H9 (cell line): ENCODE measurements around the gene ATP5PO. TPM values are rescaled to one million over a fixed set of nuclear protein-coding genes. Genes with fewer than 3 reads are reported as not detected.

Experiments
- DNase-seq: peaks from one replicate; pipeline ENCODE4 v3.0.0-alpha.2; 2017
- H2AFZ ChIP-seq: one replicate; pipeline ENCODE4 v1.6.1; 2013; ENCODE audit warnings: mild to moderate bottlenecking, low read length, control low read depth, moderate library complexity
- H2AK5ac ChIP-seq: 2 replicates; pipeline ENCODE4 v1.6.1; 2013; ENCODE audit warnings: low read length, control low read depth, mixed read lengths; ENCODE audit not compliant: insufficient read length
- H2BK120ac ChIP-seq: one replicate; pipeline ENCODE4 v1.6.1; 2013; ENCODE audit warnings: low read depth, mild to moderate bottlenecking, low read length, control low read depth, inconsistent platforms; ENCODE audit not compliant: poor library complexity, severe bottlenecking
- H2BK12ac ChIP-seq: 2 replicates; pipeline ENCODE4 v1.6.1; 2013; ENCODE audit warnings: low read length, control low read depth, mixed read lengths, low read depth; ENCODE audit not compliant: insufficient read length
- H2BK15ac ChIP-seq: 2 replicates; pipeline ENCODE4 v1.6.1; 2013; ENCODE audit warnings: low read depth, low read length, control low read depth
- H2BK20ac ChIP-seq: one replicate; pipeline ENCODE4 v1.6.1; 2013; ENCODE audit warnings: low read depth, mild to moderate bottlenecking, low read length, control low read depth, inconsistent platforms; ENCODE audit not compliant: poor library complexity, severe bottlenecking
- H2BK5ac ChIP-seq: 2 replicates; pipeline ENCODE4 v1.6.1; 2013; ENCODE audit warnings: low read length, control low read depth, mixed read lengths; ENCODE audit not compliant: insufficient read length
- H3K14ac ChIP-seq: 2 replicates; pipeline ENCODE4 v1.6.1; 2013; ENCODE audit warnings: low read length, control low read depth; ENCODE audit not compliant: insufficient read depth
- H3K18ac ChIP-seq: 2 replicates; pipeline ENCODE4 v1.6.1; 2013; ENCODE audit warnings: low read depth, mild to moderate bottlenecking, mixed read lengths, low read length, control low read depth; ENCODE audit not compliant: insufficient read length
- H3K23ac ChIP-seq: 2 replicates; pipeline ENCODE4 v1.6.1; 2013; ENCODE audit warnings: low read length, control low read depth, mixed read lengths, low read depth; ENCODE audit not compliant: insufficient read length
- H3K23me2 ChIP-seq: 2 replicates; pipeline ENCODE4 v1.6.1; 2013; ENCODE audit warnings: low read depth, mild to moderate bottlenecking, mixed read lengths, low read length, control low read depth; ENCODE audit not compliant: insufficient read length, poor library complexity, severe bottlenecking
- H3K27ac ChIP-seq: 2 replicates; pipeline ENCODE4 v1.5.1; 2013; ENCODE audit warnings: low read length, control low read depth, mixed read lengths, low read depth; ENCODE audit not compliant: insufficient read length
- H3K27me3 ChIP-seq: 2 replicates; pipeline ENCODE4 v1.6.1; 2013; ENCODE audit warnings: low read length, control low read depth, inconsistent platforms; ENCODE audit not compliant: insufficient read depth
- H3K4ac ChIP-seq: 2 replicates; pipeline ENCODE4 v1.6.1; 2013; ENCODE audit warnings: low read depth, mild to moderate bottlenecking, control low read depth, inconsistent platforms, low read length, moderate library complexity
- H3K4me1 ChIP-seq: 2 replicates; pipeline ENCODE4 v1.6.1; 2013; ENCODE audit warnings: low read length, control low read depth, inconsistent platforms; ENCODE audit not compliant: insufficient read depth
- H3K4me2 ChIP-seq: 2 replicates; pipeline ENCODE4 v1.6.1; 2013; ENCODE audit warnings: low read length, control low read depth, mixed read lengths; ENCODE audit not compliant: insufficient read length, insufficient read depth
- H3K56ac ChIP-seq: 2 replicates; pipeline ENCODE4 v1.6.1; 2013; ENCODE audit warnings: low read depth, mild to moderate bottlenecking, mixed read lengths, low read length, control low read depth; ENCODE audit not compliant: insufficient read length
- H3K79me1 ChIP-seq: 2 replicates; pipeline ENCODE4 v1.6.1; 2013; ENCODE audit warnings: low read depth, mild to moderate bottlenecking, moderate library complexity, low read length, control low read depth, inconsistent platforms; ENCODE audit not compliant: insufficient read depth, poor library complexity, severe bottlenecking
- H3K79me2 ChIP-seq: 2 replicates; pipeline ENCODE4 v1.6.1; 2013; ENCODE audit warnings: low read length, control low read depth, inconsistent platforms; ENCODE audit not compliant: insufficient read depth
- H3K9ac ChIP-seq: 2 replicates; pipeline ENCODE4 v1.6.1; 2013; ENCODE audit warnings: low read length, control low read depth, mixed read lengths; ENCODE audit not compliant: insufficient read length; ENCODE audit errors: extremely low read depth
- H3K9me3 ChIP-seq: one replicate; pipeline ENCODE4 v1.6.1; 2013; ENCODE audit warnings: low read depth, low read length, inconsistent platforms; ENCODE audit not compliant: control insufficient read depth
- H3T11ph ChIP-seq: one replicate; pipeline ENCODE4 v1.6.1; 2013; ENCODE audit warnings: mild to moderate bottlenecking, low read length, control low read depth, inconsistent platforms
- H4K20me1 ChIP-seq: one replicate; pipeline ENCODE4 v1.6.1; 2013; ENCODE audit not compliant: control insufficient read depth, insufficient read length, insufficient read depth
- H4K5ac ChIP-seq: 2 replicates; pipeline ENCODE4 v1.6.1; 2013; ENCODE audit warnings: low read depth, mild to moderate bottlenecking, mixed read lengths, low read length, control low read depth; ENCODE audit not compliant: insufficient read length
- H4K8ac ChIP-seq: replicated peaks from 2 replicates; pipeline ENCODE4 v1.6.1; 2013; ENCODE audit warnings: low read length, control low read depth, mixed read lengths, low read depth; ENCODE audit not compliant: insufficient read length
- H4K91ac ChIP-seq: 2 replicates; pipeline ENCODE4 v1.6.1; 2013; ENCODE audit warnings: low read depth, mild to moderate bottlenecking, moderate library complexity, mixed read lengths, low read length, control low read depth; ENCODE audit not compliant: insufficient read length
- H3K27ac Mint-ChIP-seq, 3 experiments: 2 replicates in 2 of 3; 3 replicates in 1 of 3; pipeline ENCODE4 v1.8.0; 2020 to 2021; ENCODE audit warnings: mixed read lengths in 3 of 3, mild to moderate bottlenecking in 1 of 3, moderate library complexity in 1 of 3
- H3K27me3 Mint-ChIP-seq: 2 replicates; pipeline ENCODE4 v1.8.0; 2021; ENCODE audit warnings: low read depth, mild to moderate bottlenecking, moderate library complexity, mixed read lengths
- H3K36me3 Mint-ChIP-seq, 3 experiments: 2 replicates in 2 of 3; 3 replicates in 1 of 3; pipeline ENCODE4 v1.8.0; 2020 to 2021; ENCODE audit warnings: low read depth in 3 of 3, mixed read lengths in 3 of 3; ENCODE audit not compliant: insufficient read depth in 1 of 3
- H3K4me1 Mint-ChIP-seq, 2 experiments: 2 replicates each; pipeline ENCODE4 v1.8.0; 2020; ENCODE audit warnings: mixed read lengths in 2 of 2
- H3K4me3 Mint-ChIP-seq, 2 experiments: 2 replicates in 1 of 2; 3 replicates in 1 of 2; pipeline ENCODE4 v1.8.0; 2020 to 2021; ENCODE audit warnings: mild to moderate bottlenecking in 2 of 2, mixed read lengths in 2 of 2, moderate library complexity in 1 of 2
- H3K9me3 Mint-ChIP-seq, 2 experiments: 2 replicates in 1 of 2; 3 replicates in 1 of 2; pipeline ENCODE4 v1.8.0; 2020; ENCODE audit warnings: mild to moderate bottlenecking in 2 of 2, mixed read lengths in 2 of 2, moderate library complexity in 1 of 2
- CTCF ChIP-seq: fragments of 200-600 bp; sonication (generic); conservative IDR thresholded peaks from 3 replicates; pipeline ENCODE4 v1.8.0; 2021; ENCODE audit warnings: antibody characterized with exemption, mild to moderate bottlenecking
- WGBS: extraction: QIAGEN DNeasy Blood & Tissue Kit; methylation state at CpG from one replicate; pipeline ENCODE4 v1.1.7; 2013; ENCODE audit warnings: missing lambda C conversion rate, low lambda C conversion rate, mixed read lengths; ENCODE audit not compliant: insufficient read length; ENCODE audit errors: extremely low coverage; 5-methylcytosine and 5-hydroxymethylcytosine counted together
- total RNA-seq: library from RNA; stranded (reverse); gene quantifications from 2 replicates; pipeline ENCODE4 v1.2.1, GENCODE V29; 2021

Gene ATP5PO
- total RNA-seq, 1 experiment from 2014 or later: 275 TPM

- Histone ChIP-seq H3K79me1 (no peaks in the 10 kb centered on the region), H3K9me3 (no peaks in the 10 kb centered on the region), H4K91ac (no peak overlapping the region), H2AFZ (no peak overlapping the region), H3K56ac (no peak overlapping the region), H3K14ac (no peak overlapping the region), H4K20me1 (no peaks in the 10 kb centered on the region), H3T11ph (no peak overlapping the region), H2BK5ac (no peak overlapping the region), H2BK120ac (no peak overlapping the region), H2BK15ac (no peak overlapping the region), H2BK20ac (no peak overlapping the region), H4K8ac (no peak overlapping the region), H3K23me2 (no peaks in the 10 kb centered on the region), H2AK5ac (no peak overlapping the region), H3K4me2 (no peak overlapping the region), H3K4ac (no peak overlapping the region), H3K4me1 (no peaks in the 10 kb centered on the region), H3K79me2 (no peaks in the 10 kb centered on the region), H4K5ac (no peak overlapping the region), H3K23ac (no peak overlapping the region), H2BK12ac (no peak overlapping the region), H3K9ac (no peak overlapping the region), H3K27me3 (no peaks in the 10 kb centered on the region), H3K27ac (no peak overlapping the region), H3K18ac (no peak overlapping the region)
- no peaks in the 10 kb centered on the region for H3K9me3 Mint-ChIP-seq
- peak; percentile 88 for DNase-seq
- peak overlapping the region in 1 of 3 experiments; percentile 74; a peak in 1 of 7 replicates for H3K27ac Mint-ChIP-seq
- H3K4me1 Mint-ChIP-seq: peaks cover 4 to 6% of the 10 kb centered on the region in 2 experiments; a peak in 3 of 4 replicates
- WGBS: no CpG with 5 or more reads among the region's 13 CpGs
- peaks cover 19 to 45% (median 39%) of the 10 kb centered on the region in 3 experiments; a peak in 6 of 7 replicates for H3K36me3 Mint-ChIP-seq
- TF ChIP-seq CTCF: peak; percentile 82
- H3K4me3 Mint-ChIP-seq: no peak overlapping the region
- no peaks in the 10 kb centered on the region for H3K27me3 Mint-ChIP-seq
These were observed 14.0 kb downstream of the ATP5PO start for GRCh38 chr21:33901412-33902288.
